Activated CD4-positive, alpha-beta T cell treated with anti-CD3 and anti-CD28 coated beads for 4 hours (primary cell): Measurements from ENCODE around the gene CRELD2.

Source experiments
- DNase-seq, 2 donors: peaks; one replicate each; pipeline ENCODE4 v3.0.0-alpha.2; 2020

Gene CRELD2

GRCh38 chr22:49933236-49934159, 15.1 kb downstream of the CRELD2 start:
- DNase-seq, result no peak

- DNase-seq, result peak in 1 of 2 donors; percentile 28
Measured at GRCh38 chr22:49934160-49934890, 15.9 kb downstream of the CRELD2 start.

- peak; percentile 96 for DNase-seq
Measured at GRCh38 chr22:49934891-49935557, 16.6 kb downstream of the CRELD2 start.

- DNase-seq, result peak; percentile 64 to 67
Measured at GRCh38 chr22:49935561-49935960, 17.1 kb downstream of the CRELD2 start.

GRCh38 chr22:49936018-49936972, 17.9 kb downstream of the CRELD2 start:
- peak; percentile 98 to 99 for DNase-seq

- no peak for DNase-seq
Measured at GRCh38 chr22:49936973-49937757, 18.7 kb downstream of the CRELD2 start.

GRCh38 chr22:49937758-49938564, 19.5 kb downstream of the CRELD2 start:
- no peak for DNase-seq

GRCh38 chr22:49938565-49939136, 20.2 kb downstream of the CRELD2 start:
- DNase-seq, result no peak

- DNase-seq, result no peak
Measured at GRCh38 chr22:49941507-49942316, 23.3 kb downstream of the CRELD2 start.

GRCh38 chr22:49942565-49943404, 24.4 kb downstream of the CRELD2 start:
- DNase-seq, result no peak

- no peak for DNase-seq
Measured at GRCh38 chr22:49943405-49943765, 25.0 kb downstream of the CRELD2 start.

- DNase-seq, result no peak
Measured at GRCh38 chr22:49943771-49944398, 25.5 kb downstream of the CRELD2 start.

GRCh38 chr22:49944399-49944891, 26.0 kb downstream of the CRELD2 start:
- no peak for DNase-seq

- DNase-seq, result peak in 1 of 2 donors; percentile 50
Measured at GRCh38 chr22:49945042-49945794, 26.8 kb downstream of the CRELD2 start.

- no peak for DNase-seq
Measured at GRCh38 chr22:49946612-49947295, 28.3 kb downstream of the CRELD2 start.

- DNase-seq, result no peak
Measured at GRCh38 chr22:49947296-49947622, 28.8 kb downstream of the CRELD2 start.
